ENCODE measurements around the gene SOX12. TPM values are rescaled to one million over a fixed set of nuclear protein-coding genes. Genes with fewer than 3 reads are reported as not detected.
A peak's percentile ranks its signal among the peaks of the same experiment; 100 is the strongest.

Gene SOX12
- total and polyA plus RNA-seq, 4 donors = 0.67 to 4.2 (median 1.7) TPM

- no peak for TF ChIP-seq GABPA (IDR thresholded peaks at IDR 0.05 in 1 of 2, conservative IDR thresholded peaks at IDR 0.05 in 1 of 2)
Observed at GRCh38 chr20:370151-370600, 44.8 kb downstream of the SOX12 start (continued).

GRCh38 chr20:370977-371754 is 45.8 kb downstream of the SOX12 start:
- no peak for DNase-seq (ENCODE audit: low spot score)
- Histone ChIP-seq H3K4me3 (ENCODE audit: low read depth in 1 of 3, low read length in 3 of 3) (no peak overlapping the region), H3K27ac (ENCODE audit: low read depth in 1 of 2, low read length in 2 of 2) (peak overlapping the region; percentile 81 to 91), H3K9me3 (ENCODE audit: control insufficient read depth in 4 of 4, low read length in 3 of 4) (no peaks in the 10 kb centered on the region), H3K4me1 (ENCODE audit: control insufficient read depth in 4 of 4, insufficient read depth in 4 of 4, low read length in 3 of 4) (peaks cover 12 to 38% (median 29%) of the 10 kb centered on the region in 4 donors), H3K9ac (ENCODE audit: low read depth in 1 of 2, low read length in 2 of 2) (peak overlapping the region in 1 of 2 donors; percentile 70), H3K27me3 (ENCODE audit: control insufficient read depth in 4 of 4, insufficient read depth in 4 of 4, low read length in 3 of 4) (no peaks in the 10 kb centered on the region), H3K36me3 (ENCODE audit: control insufficient read depth in 4 of 4, insufficient read depth in 3 of 4, low read depth in 1 of 4, low read length in 3 of 4) (no peaks in the 10 kb centered on the region)
- 50% methylated on average over 7 of the region's 7 CpGs for WGBS
- TF ChIP-seq ZBTB33 (IDR thresholded peaks at IDR 0.05) (peak; percentile 45), FOXA1 (IDR thresholded peaks at IDR 0.05) (no peak), REST (IDR thresholded peaks at IDR 0.05) (no peak), HNF4A (conservative IDR thresholded peaks at IDR 0.05) (peak in 1 of 2 donors; percentile 86), RXRA (IDR thresholded peaks at IDR 0.05) (peak; percentile 95 to 98), NR2F2 (IDR thresholded peaks at IDR 0.05) (no peak), EGR1 (IDR thresholded peaks at IDR 0.05; ENCODE audit: low read depth in 2 of 2) (peak in 1 of 2 donors; percentile 6), JUND (IDR thresholded peaks at IDR 0.05) (peak in 1 of 2 donors; percentile 59), FOXA2 (IDR thresholded peaks at IDR 0.05) (no peak), HNF4G (IDR thresholded peaks at IDR 0.05) (peak; percentile 58), GABPA (IDR thresholded peaks at IDR 0.05 in 1 of 2, conservative IDR thresholded peaks at IDR 0.05 in 1 of 2) (no peak), RAD21 (IDR thresholded peaks at IDR 0.05) (no peak)

GRCh38 chr20:371755-372542 is 46.6 kb downstream of the SOX12 start:
- Histone ChIP-seq H3K27me3 (ENCODE audit: control insufficient read depth in 4 of 4, insufficient read depth in 4 of 4, low read length in 3 of 4) (no peaks in the 10 kb centered on the region), H3K9ac (ENCODE audit: low read depth in 1 of 2, low read length in 2 of 2) (peak overlapping the region in 1 of 2 donors; percentile 71), H3K36me3 (ENCODE audit: control insufficient read depth in 4 of 4, insufficient read depth in 3 of 4, low read depth in 1 of 4, low read length in 3 of 4) (no peaks in the 10 kb centered on the region), H3K9me3 (ENCODE audit: control insufficient read depth in 4 of 4, low read length in 3 of 4) (no peaks in the 10 kb centered on the region), H3K4me1 (ENCODE audit: control insufficient read depth in 4 of 4, insufficient read depth in 4 of 4, low read length in 3 of 4) (peaks cover 12 to 38% (median 29%) of the 10 kb centered on the region in 4 donors), H3K4me3 (ENCODE audit: low read depth in 1 of 3, low read length in 3 of 3) (no peak overlapping the region), H3K27ac (ENCODE audit: low read depth in 1 of 2, low read length in 2 of 2) (peak overlapping the region; percentile 81 to 91)
- 37% methylated on average over 10 of the region's 10 CpGs for WGBS
- peak; percentile 76 for DNase-seq (ENCODE audit: low spot score)
- TF ChIP-seq RAD21 (IDR thresholded peaks at IDR 0.05) (peak; percentile 48 to 49), CTCF (IDR thresholded peaks at IDR 0.05; ENCODE audit: low read depth, low read length, missing input control) (no peak), HNF4G (IDR thresholded peaks at IDR 0.05) (peak; percentile 73), YY1 (IDR thresholded peaks at IDR 0.05) (peak; percentile 78), FOXA1 (IDR thresholded peaks at IDR 0.05) (no peak), NR2F2 (IDR thresholded peaks at IDR 0.05) (peak; percentile 90), JUND (IDR thresholded peaks at IDR 0.05) (peak; percentile 70 to 85), HNF4A (conservative IDR thresholded peaks at IDR 0.05) (peak; percentile 88 to 95), RXRA (IDR thresholded peaks at IDR 0.05) (peak; percentile 94 to 98), EGR1 (IDR thresholded peaks at IDR 0.05; ENCODE audit: low read depth in 2 of 2) (peak; percentile 51 to 60), MAX (IDR thresholded peaks at IDR 0.05) (peak; percentile 71), REST (IDR thresholded peaks at IDR 0.05) (no peak)

Data from liver (tissue), 9 donors.